HCT116 (cell line): ENCODE data around the gene CCDC201.

Experiments used
- CEBPB ChIP-seq: IDR thresholded peaks from 2 replicates; pipeline ENCODE4 v1.6.1; 2012; ENCODE audit warnings: low read depth
- CTCF ChIP-seq, 3 experiments: fragments of 200-600 bp in 1 of 3; sonication (generic) in 1 of 3; IDR thresholded peaks in 2 of 3; conservative IDR thresholded peaks in 1 of 3; 2 replicates each; pipeline ENCODE4 v1.5.1; 2012 to 2017; ENCODE audit warnings: low read depth in 2 of 3, low read length in 2 of 3, antibody characterized with exemption in 1 of 3, borderline replicate concordance in 1 of 3, control low read depth in 1 of 3, mild to moderate bottlenecking in 1 of 3, mixed read lengths in 1 of 3, mixed run types in 1 of 3, moderate library complexity in 1 of 3; ENCODE audit not compliant: insufficient read depth in 1 of 3
- ELF1 ChIP-seq: IDR thresholded peaks from 2 replicates; pipeline ENCODE4 v1.6.1; 2012; ENCODE audit warnings: low read depth, borderline replicate concordance
- EZH2phosphoT487 ChIP-seq: fragments of 200-600 bp; IDR thresholded peaks from 2 replicates; pipeline ENCODE4 v1.6.1; 2018; ENCODE audit warnings: antibody characterized with exemption, borderline replicate concordance
- JUND ChIP-seq: IDR thresholded peaks from 2 replicates; pipeline ENCODE4 v1.6.1; 2012
- MAX ChIP-seq: IDR thresholded peaks from 2 replicates; pipeline ENCODE4 v1.6.1; 2012
- POLR2A ChIP-seq: IDR thresholded peaks from 2 replicates; pipeline ENCODE4 v1.7.0; 2011; ENCODE audit warnings: borderline replicate concordance; ENCODE audit not compliant: insufficient read depth, insufficient read length; ENCODE audit errors: extremely low read depth
- POLR2AphosphoS5 ChIP-seq: IDR thresholded peaks from 2 replicates; pipeline ENCODE4 v1.6.1; 2011; ENCODE audit warnings: mild to moderate bottlenecking, low read depth, low read length, moderate library complexity
- REST ChIP-seq: IDR thresholded peaks from 2 replicates; pipeline ENCODE4 v1.6.1; 2012; ENCODE audit warnings: low read depth
- SIN3A ChIP-seq: IDR thresholded peaks from 2 replicates; pipeline ENCODE4 v1.6.1; 2012; ENCODE audit warnings: low read depth
- SP1 ChIP-seq: IDR thresholded peaks from 2 replicates; pipeline ENCODE4 v1.6.1; 2012; ENCODE audit warnings: low read depth
- TCF7L2 ChIP-seq: IDR thresholded peaks from 2 replicates; pipeline ENCODE4 v1.7.0; 2011; ENCODE audit warnings: borderline replicate concordance, inconsistent platforms; ENCODE audit not compliant: insufficient read depth, insufficient read length; ENCODE audit errors: extremely low read depth
- ZNF274 ChIP-seq: fragments of 200-500 bp; sonication (Bioruptor generic); IDR thresholded peaks from 2 replicates; pipeline ENCODE4 v1.6.1; 2014; ENCODE audit warnings: mild to moderate bottlenecking, low read depth, low read length, inconsistent platforms

GRCh38 chr7:45878457-45879144, 5.7 kb upstream of the CCDC201 start:
- no peak for TF ChIP-seq CTCF (IDR thresholded peaks at IDR 0.05 in 2 of 3, conservative IDR thresholded peaks at IDR 0.05 in 1 of 3; ENCODE audit: borderline replicate concordance in 1 of 3, insufficient read depth in 1 of 3, low read depth in 2 of 3, low read length in 2 of 3)
- no peak for TF ChIP-seq POLR2A
- TF ChIP-seq ZNF274 = no peak
- no peak for TF ChIP-seq SP1
- no peak for TF ChIP-seq SIN3A
- TF ChIP-seq MAX = no peak
- no peak for TF ChIP-seq TCF7L2
- TF ChIP-seq ELF1 = no peak
- no peak for TF ChIP-seq JUND
- TF ChIP-seq CEBPB = no peak
- TF ChIP-seq EZH2phosphoT487 = no peak
- TF ChIP-seq REST = no peak
- no peak for TF ChIP-seq POLR2AphosphoS5
